HG02588 (cell line): ENCODE data around the gene TDRD6.
"Not testable (repeated sequence)": the region's sequence is repeated elsewhere in the genome, so short reads cannot be mapped to it uniquely, and the experiment has no call there.

Source experiments
- ATAC-seq: cut with Tn5 transposase; IDR thresholded peaks from one replicate; pipeline ENCODE4 v1.9.1; 2021; ENCODE audit warnings: mild to moderate bottlenecking, moderate library complexity; ENCODE audit not compliant: unreplicated experiment

The TDRD6 gene

GRCh38 chr6:46687619-46688097 lies at the start of gene TDRD6:
Gene TDRD6, plus strand, starts transcription at chr6:46687885. Its CDS starts 244 bp downstream, at chr6:46688129.
- no peak for ATAC-seq

GRCh38 chr6:46637933-46638332 lies 49.8 kb upstream of the TDRD6 start:
- no peak for ATAC-seq

DNA sequence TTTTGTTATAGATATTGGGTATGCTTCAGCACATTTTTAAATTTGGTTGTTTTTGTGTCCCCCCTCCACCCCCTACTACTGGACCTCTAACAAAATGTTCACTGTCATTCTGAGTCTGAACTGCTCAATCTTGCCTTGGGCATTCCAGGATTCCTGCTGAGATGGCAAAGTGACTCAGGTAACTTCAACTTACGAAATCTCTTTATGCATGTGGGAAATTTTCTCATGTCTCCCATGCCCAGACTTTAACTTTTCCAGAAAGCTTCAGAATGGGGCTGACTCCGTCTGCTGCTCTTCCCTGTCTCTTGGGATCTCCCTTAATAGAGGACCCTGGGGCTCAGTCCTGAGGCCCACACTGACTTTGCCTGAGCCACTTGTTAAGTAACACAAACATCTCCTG lies 49.0 kb upstream of the TDRD6 start:
- ATAC-seq = no peak

GRCh38 chr6:46642928-46643751 lies 44.5 kb upstream of the TDRD6 start:
- no peak for ATAC-seq

DNA sequence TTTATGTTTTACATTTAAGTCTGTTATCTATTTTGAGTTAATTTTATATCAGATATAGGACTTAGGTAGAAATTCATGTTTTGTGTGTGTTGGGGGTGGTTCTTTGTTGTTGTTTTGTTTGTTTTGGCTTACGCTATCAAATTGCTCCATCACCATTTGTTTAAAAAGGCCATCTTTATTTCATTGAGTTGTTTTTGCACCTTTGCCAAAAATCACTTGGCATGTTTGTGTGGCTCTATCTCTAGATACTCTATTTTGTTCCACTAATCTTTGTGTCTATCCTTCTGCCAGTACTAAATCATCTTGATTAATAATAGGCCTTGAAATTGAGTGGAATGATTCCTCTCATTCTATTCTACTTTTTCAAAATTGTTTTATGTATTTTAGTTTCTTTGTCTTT lies 42.4 kb upstream of the TDRD6 start:
- ATAC-seq = no peak

DNA sequence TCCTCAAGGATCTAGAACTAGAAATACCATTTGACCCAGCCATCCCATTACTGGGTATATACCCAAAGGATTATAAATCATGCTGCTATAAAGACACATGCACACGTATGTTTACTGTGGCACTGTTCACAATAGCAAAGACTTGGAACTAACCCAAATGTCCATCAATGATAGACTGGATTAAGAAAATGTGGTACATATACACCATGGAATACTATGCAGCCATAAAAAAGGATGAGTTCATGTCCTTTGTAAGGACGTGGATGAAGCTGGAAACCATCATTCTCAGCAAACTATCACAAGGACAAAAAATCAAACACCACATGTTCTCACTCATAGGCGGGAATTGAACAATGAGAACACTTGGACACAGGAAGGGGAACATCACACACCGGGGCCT lies 39.6 kb upstream of the TDRD6 start:
- ATAC-seq = not testable (repeated sequence)

DNA sequence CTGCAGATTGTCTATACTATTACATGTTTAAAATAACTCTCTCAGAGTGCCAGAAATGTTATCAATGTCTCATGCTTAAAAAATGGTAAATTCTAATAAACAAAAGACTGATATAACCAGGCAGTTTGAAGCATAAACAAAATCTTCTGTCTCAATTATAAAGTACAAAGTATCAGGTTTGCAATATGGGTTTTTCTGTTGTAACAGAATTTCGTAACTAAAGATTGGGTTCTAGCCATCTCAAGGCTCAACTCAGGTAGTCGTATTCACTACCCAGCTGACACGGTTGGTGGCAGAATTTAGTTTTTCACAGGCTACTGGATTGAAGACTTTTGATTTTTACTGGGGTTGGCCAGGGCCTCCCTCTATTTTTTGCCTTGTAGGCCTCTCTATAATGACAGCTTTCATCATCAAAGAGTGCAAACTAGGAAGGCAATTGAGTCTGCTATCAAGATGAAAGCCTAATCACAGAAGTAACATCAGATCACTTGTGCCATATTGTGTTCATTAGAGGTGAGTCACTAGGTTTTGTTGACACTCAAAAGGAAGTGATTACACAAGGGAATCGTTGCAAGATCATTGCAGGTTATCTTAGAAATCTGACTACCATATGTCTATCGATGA lies 38.7 kb upstream of the TDRD6 start:
- no peak for ATAC-seq

DNA sequence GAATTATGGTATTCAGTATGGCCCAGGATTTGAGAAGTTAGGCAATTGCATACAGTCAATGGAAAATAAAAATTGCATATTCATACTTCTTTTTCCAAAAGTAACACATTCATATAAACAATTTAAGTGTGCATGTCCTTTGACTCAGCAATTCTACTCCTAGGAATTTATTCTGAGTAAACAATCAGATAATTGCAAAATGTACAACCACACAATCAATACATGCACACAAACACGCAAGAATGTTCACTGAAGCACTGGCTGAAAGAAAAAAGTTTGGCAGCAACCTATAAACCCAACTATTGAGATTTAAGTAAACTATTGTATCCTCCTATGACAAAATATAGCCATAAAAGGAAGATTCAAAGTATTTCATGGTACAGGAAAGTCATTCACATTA lies 36.7 kb upstream of the TDRD6 start:
- no peak for ATAC-seq

DNA sequence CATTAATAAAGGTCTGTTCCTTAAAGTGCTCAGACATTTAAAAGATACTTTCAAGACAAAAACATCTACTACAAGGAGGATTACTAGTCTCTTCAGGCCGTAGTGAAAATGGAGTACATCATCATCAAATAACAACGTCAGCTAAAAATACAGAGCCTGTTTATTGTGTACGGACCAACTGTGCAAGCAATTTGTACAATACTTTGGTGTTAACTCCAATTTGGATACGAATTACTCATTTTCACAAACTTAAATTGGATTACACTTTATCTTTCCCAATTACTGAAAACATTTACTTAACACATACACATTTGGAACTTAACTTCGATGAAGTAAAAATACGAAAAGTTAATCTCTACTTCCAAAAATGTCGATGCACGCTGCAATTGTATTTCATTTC lies 35.9 kb upstream of the TDRD6 start:
- no peak for ATAC-seq

DNA sequence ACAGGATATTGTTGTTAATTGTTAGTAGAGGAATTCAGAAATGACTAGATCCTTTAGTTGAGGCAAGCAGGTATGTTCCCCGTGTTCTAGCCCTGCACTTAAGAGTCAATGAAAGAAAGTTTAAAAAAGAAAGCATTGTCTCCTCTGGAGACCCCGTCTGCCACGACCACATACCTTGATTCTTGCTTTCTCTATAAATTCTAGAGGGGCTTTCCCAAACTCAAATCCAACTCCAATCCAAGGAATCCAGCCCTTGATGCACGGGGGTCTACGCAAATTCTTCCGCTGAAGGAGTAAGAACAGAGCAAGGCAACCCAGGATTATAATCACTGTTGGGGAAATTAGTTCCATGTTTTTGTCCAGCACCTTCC lies 35.5 kb upstream of the TDRD6 start:
- no peak for ATAC-seq

GRCh38 chr6:46652603-46653438 lies 34.9 kb upstream of the TDRD6 start, which contains the start of the genes CYP39A1 and SLC25A27:
Gene CYP39A1, minus strand, starts transcription at chr6:46652818. Its CDS starts 236 bp downstream, at chr6:46652582.
Gene SLC25A27, plus strand, starts transcription at chr6:46652975. Its CDS starts 218 bp downstream, at chr6:46653193.
- ATAC-seq = peak; percentile 100

DNA sequence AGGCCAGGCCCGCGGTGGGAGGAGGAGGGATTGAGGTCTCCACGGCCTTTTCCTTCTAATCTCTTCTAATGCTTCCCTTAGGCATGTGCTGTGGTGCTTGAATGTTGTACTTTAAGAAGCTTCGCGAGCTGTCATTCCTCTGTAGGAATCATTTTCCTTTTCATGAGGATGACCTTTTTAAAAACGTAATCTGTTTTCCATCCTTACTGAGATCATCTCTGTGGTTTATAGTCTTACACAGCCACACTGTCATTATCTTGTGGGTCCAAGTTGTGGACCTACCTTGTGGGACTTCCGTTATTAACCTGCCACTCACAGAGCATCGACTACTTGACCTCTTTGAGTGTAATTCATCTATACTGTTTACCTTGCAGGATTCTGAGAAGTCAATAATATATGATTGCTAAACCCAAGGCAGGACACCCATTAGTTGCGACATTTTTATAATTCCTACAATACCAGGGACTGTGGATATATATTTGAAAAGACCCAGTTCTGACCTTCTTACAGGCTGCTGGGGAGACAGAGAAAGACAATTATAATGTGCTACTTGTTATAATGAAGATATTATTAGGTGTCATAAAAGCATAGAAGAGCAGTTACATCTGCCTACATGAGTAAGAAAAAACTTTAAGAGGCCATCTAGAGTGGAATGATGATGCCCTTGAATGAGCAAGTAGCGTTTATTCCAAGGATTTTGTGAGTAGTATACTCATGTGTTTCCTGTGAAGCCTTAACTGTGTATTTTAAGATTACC lies 34.1 kb upstream of the TDRD6 start:
- no peak for ATAC-seq

DNA sequence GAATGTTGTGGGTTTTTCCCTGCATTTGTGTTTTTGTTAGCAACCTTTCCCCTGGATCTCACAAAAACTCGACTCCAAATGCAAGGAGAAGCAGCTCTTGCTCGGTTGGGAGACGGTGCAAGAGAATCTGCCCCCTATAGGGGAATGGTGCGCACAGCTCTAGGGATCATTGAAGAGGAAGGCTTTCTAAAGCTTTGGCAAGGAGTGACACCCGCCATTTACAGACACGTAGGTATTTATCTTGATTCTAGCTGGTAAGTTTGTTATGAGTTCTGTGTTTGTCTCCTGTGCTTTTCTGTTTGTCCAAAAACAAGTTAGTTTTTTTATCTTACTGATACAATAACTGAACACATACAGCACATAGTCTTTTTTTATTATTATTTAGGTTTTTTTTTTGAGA lies 31.9 kb upstream of the TDRD6 start:
- ATAC-seq = no peak

- ATAC-seq = no peak
These were observed 30.0 kb upstream of the TDRD6 start for GRCh38 chr6:46657642-46658041.

DNA sequence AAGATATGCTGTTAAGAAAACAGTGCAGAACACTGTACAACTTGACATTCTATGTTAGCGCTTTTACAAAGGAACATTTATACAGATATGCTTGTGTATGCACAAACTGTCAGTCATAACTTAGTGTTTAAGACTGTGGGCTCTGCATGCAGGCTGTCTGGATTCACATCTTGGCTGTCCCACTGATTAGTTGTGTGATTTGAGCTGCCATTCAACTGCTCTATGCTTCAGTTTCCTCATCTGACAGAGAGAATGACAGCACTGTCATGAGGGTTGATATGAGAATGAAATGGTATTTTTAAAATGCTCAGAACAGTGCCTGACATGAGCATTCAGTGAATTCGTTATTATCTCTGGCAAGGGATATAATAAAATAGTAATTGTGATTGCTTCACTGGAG lies 26.2 kb upstream of the TDRD6 start:
- no peak for ATAC-seq

DNA sequence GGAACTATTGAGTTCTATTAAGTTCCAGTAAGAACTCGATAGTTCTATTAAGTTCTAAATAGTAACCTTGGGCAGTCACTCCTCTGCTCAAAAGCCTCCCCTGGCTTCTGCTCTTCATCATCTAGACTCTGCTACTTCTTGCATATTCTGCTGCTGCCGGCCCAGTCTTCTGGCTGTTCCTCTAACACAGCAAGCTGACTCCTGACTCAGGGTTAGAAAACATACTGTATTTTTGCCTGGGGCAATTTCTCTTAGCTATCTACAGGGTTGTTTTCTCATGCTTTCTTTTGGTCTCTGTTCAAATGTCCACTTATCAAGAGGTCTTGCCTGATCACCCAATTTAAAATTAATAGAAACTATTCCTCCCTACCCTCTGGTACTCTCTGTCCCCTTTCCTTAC lies 20.3 kb upstream of the TDRD6 start:
- ATAC-seq = no peak

DNA sequence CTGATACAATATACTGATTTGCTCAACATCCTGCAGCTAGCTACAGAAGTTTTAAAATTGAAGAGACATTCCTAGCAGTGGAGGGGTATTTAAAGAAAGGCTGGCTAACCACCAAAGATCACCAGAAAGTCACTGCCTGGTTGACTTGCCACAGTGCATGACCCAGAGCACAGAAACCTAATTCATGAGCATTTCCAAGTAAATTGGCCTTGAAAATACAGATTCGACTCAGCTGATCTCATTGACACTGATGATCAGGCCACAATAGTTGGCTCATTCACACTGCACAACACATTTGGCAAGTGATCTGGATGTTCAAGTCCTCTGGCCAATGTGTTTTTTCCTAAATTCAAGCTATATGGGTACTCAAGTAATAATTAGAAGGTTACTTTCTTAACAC lies 13.3 kb upstream of the TDRD6 start:
- no peak for ATAC-seq

- ATAC-seq = no peak
These were observed 10.9 kb upstream of the TDRD6 start for GRCh38 chr6:46676604-46677313.

DNA sequence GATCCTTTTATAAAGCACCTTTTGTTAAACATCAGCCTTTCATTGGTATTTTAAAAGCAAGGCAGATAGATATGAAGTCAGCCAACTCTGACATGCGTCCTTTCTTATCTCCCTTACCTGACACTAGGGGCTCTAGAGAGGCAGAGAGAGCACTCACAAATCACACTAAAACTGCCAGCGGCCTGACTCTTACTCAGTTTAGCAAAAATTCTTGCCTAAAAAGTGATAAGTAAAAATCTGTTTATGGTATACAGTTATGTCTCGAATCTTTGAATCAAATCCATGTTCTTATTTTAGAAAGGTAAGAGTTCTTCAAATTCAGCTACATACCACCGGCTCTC lies 10.4 kb upstream of the TDRD6 start:
- ATAC-seq = no peak

- no peak for ATAC-seq
These were observed 2.9 kb upstream of the TDRD6 start for GRCh38 chr6:46684771-46685170.
